Urinary bladder (tissue), 4 donors: ENCODE data around the gene ISY1. TPM values are rescaled to one million over a fixed set of nuclear protein-coding genes. Genes with fewer than 3 reads are reported as not detected.
"Not testable (repeated sequence)": the region's sequence is repeated elsewhere in the genome, so short reads cannot be mapped to it uniquely, and the experiment has no call there.

Experiments used
- DNase-seq: peaks from one replicate; pipeline ENCODE4 v3.0.0-alpha.2; 2015; ENCODE audit errors: extremely low spot score
- H3K27ac ChIP-seq: one replicate; pipeline ENCODE4 v1.5.1; 2013; ENCODE audit warnings: low read depth, mild to moderate bottlenecking, moderate library complexity
- H3K36me3 ChIP-seq: one replicate; pipeline ENCODE4 v1.6.1; 2013; ENCODE audit warnings: mild to moderate bottlenecking, moderate library complexity; ENCODE audit not compliant: insufficient read depth
- H3K4me1 ChIP-seq: one replicate; pipeline ENCODE4 v1.6.1; 2013; ENCODE audit warnings: mild to moderate bottlenecking, moderate library complexity; ENCODE audit not compliant: insufficient read depth
- H3K4me3 ChIP-seq: one replicate; pipeline ENCODE4 v1.5.1; 2013; ENCODE audit warnings: low read depth, low read length
- WGBS: extraction: QIAGEN DNeasy Blood & Tissue Kit; methylation state at CpG from one replicate; pipeline ENCODE4 v1.1.7; 2013; 5-methylcytosine and 5-hydroxymethylcytosine counted together
- polyA plus RNA-seq: library from polyadenylated mRNA; stranded (reverse); fragments of 200-250 nt; gene quantifications from one replicate; pipeline ENCODE4 v1.2.3, GENCODE V29; 2013
- total RNA-seq: library from RNA; depleted of rRNA; stranded (reverse); fragments of >200 nt; gene quantifications from one replicate; pipeline ENCODE4 v1.2.3, GENCODE V29; 2014
- donor health status: healthy with polysubstance abuse.
- donor health status: healthy.

Gene ISY1
- total and polyA plus RNA-seq, 2 donors = 30.1 to 34.8 TPM

- 94% methylated on average over 5 of the region's 5 CpGs for WGBS
- H3K4me3 ChIP-seq, H3K36me3 ChIP-seq, DNase-seq, H3K27ac ChIP-seq, H3K4me1 ChIP-seq: not testable (repeated sequence)
Measured at GRCh38 chr3:129141011-129141410, 19.9 kb downstream of the ISY1 start.

DNA sequence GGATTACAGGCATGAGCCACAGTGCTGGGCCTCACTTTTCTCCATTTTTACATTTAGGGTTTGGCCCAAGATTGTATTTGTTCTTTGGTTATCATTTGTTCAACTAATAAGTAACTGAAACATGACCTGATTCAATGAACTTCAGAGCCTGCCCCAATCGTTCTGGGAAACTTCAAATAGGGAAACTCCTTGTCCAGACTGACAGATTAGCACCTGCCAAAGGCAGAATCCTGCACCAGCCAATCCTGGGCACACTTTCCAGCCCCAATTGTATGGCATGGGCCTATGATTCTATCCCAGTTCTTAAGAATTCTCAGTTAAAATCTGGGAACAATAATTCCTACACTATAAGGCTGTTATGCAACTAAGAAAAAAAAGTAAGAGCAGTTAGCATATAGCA is 21.0 kb downstream of the ISY1 start:
- 71% methylated on average over 1 of the region's 1 CpG for WGBS
- Histone ChIP-seq H3K27ac (no peak overlapping the region), H3K4me1 (no peaks in the 10 kb centered on the region), H3K4me3 (no peak overlapping the region), H3K36me3 (peaks cover 7% of the 10 kb centered on the region)
- DNase-seq = no peak

- not testable (repeated sequence) for DNase-seq, H3K27ac ChIP-seq, H3K36me3 ChIP-seq, H3K4me3 ChIP-seq, H3K4me1 ChIP-seq
- WGBS = 96% methylated on average over 10 of the region's 10 CpGs
Measured at GRCh38 chr3:129136275-129136674, 24.6 kb downstream of the ISY1 start.

GRCh38 chr3:129132097-129132866 is 28.6 kb downstream of the ISY1 start:
- H3K4me3 ChIP-seq = no peak overlapping the region
- WGBS = 82% methylated on average over 5 of the region's 5 CpGs
- no peak for DNase-seq
- H3K27ac ChIP-seq = no peak overlapping the region
- peaks cover 3% of the 10 kb centered on the region for H3K36me3 ChIP-seq
- H3K4me1 ChIP-seq = no peaks in the 10 kb centered on the region

DNA sequence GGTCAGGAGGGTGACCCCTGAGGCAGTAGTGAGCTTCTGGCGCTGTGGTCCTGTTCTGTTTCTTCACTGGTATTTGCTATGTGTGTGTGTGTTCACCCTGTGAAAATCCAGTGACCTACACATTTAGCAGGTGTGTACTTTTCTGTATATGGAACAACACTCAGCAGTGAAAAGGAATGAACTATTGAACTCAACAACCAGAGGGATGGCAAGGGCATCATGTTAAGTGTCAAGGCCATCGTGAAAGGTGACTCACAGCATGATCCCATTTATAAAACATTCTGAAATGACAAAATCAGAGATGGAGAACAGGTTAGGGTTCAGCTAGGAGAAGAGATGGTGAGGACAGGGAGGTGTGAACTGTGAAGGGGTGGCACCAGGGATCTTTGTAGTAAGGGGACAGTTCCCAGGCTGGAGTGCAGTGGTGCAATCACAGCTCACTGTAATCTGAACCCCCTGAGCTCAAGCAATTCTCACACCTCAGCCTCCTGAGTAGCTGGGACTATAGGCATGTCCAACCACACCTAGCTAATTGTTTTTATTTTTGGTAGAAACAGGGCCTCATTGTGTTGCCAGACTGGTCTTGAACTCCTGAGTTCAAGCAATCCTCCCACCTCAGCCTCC is 29.3 kb downstream of the ISY1 start:
- H3K36me3 ChIP-seq = peaks cover 3% of the 10 kb centered on the region
- no peak for DNase-seq
- 88% methylated on average over 2 of the region's 2 CpGs for WGBS
- no peaks in the 10 kb centered on the region for H3K4me1 ChIP-seq
- no peak overlapping the region for H3K4me3 ChIP-seq
- no peak overlapping the region for H3K27ac ChIP-seq

GRCh38 chr3:129130291-129130813 is 30.5 kb downstream of the ISY1 start:
- DNase-seq = no peak
- no peaks in the 10 kb centered on the region for H3K4me1 ChIP-seq
- H3K27ac ChIP-seq = no peak overlapping the region
- H3K4me3 ChIP-seq = no peak overlapping the region
- WGBS = 91% methylated on average over 13 of the region's 13 CpGs
- H3K36me3 ChIP-seq = peaks cover 3% of the 10 kb centered on the region

- Histone ChIP-seq H3K4me3 (no peak overlapping the region), H3K27ac (no peak overlapping the region), H3K36me3 (peaks cover 2% of the 10 kb centered on the region), H3K4me1 (no peaks in the 10 kb centered on the region)
- DNase-seq = no peak
- 91% methylated on average over 16 of the region's 16 CpGs for WGBS
Measured at GRCh38 chr3:129128357-129129155, 32.3 kb downstream of the ISY1 start.

DNA sequence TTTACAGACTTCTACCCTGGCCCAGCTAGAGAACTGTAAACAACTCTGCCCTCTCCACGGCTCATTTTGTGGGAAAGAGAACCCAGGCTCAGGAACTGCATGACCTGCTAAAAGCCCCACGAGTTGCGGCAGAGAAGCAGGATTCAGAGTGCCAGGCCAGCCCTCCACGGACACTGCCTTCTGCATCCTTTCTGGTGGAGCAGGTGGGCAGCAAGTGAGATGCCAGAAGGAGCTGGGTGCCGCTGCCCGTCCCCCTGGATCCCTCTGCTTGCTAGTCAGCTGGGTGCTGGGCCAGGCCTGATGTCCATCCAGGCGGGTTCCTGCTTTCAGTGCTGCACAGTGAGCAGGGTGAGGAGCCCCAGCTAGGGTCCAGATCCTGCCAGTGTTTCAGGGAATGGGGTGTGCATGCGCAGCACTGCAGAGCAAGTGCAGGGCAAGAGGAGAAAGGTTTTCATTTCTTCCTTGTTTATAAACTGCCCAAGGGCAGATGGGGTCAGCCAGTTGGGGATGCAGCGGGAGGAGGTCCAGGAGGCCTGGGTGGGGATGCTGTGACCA is 34.1 kb downstream of the ISY1 start:
- Histone ChIP-seq H3K4me1 (no peaks in the 10 kb centered on the region), H3K36me3 (peaks cover 2% of the 10 kb centered on the region), H3K27ac (no peak overlapping the region), H3K4me3 (no peak overlapping the region)
- no peak for DNase-seq
- WGBS = 75% methylated on average over 9 of the region's 9 CpGs

DNA sequence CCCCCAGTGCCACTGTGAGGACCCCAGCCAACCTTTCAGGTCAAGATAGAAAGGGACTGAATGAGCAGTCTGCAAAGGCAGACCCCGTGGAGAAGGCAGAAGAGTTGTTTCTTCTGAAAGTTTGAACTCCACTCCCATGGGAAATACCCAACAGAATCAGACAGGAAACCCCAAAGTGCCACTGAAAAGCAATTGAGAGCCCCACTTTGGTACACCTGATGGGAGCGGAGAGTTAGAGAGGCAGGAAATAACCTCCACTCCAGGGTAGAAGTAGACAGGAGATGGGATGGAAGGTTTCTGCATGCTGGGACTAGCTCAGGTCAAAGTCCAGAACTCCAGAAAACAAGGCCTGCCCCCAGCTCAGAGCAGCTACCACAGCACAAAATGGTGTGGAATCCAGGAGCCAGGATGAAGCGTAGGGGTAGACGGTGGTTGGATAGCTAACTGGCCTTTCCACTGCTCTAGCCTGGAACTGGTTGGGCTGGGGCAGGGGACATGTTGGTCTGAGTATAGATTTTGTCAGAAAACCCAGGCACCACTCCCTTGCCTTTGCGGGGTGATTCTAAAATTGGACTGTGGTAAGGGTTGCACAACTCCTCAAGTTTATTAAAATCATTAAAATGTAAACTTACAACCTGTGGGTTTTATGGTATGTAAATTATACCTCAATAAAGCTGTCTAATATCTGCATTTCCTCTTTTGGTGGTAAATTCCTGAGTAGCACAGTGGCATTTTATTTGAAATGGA is 37.4 kb downstream of the ISY1 start:
- H3K4me3 ChIP-seq = no peak overlapping the region
- H3K36me3 ChIP-seq = no peaks in the 10 kb centered on the region
- H3K4me1 ChIP-seq = no peaks in the 10 kb centered on the region
- no peak overlapping the region for H3K27ac ChIP-seq
- WGBS = 58% methylated on average over 5 of the region's 5 CpGs
- DNase-seq = no peak

DNA sequence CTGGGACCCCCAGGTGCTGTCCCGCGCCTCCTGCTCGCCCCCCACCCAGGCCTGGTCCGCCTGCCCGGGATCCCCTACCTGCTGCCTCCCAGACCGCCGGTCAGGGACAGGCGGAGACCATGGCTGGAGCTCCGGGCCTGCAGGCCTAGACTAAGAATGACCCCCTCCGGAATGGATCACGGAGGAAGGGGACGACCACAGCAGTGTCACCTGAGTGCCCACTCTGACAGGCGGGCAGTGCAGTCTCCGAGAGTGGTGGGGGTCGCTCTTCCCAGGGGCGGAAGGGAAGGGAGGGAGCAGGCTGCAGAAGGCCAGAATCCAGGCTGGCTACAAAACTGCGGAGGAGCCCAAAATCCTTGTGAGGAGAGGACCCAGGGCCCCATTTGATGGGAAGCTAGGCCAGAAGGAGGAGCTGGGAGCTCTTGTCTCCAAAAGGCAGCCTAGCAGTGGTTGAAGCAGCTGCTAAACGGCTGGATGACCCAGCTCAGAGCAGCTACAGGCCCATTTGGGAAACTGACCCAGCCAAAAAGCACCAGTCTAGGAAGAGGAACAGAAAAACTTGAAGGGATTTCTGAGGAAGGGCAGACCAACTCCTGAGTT is 38.4 kb downstream of the ISY1 start:
- no peaks in the 10 kb centered on the region for H3K4me1 ChIP-seq
- DNase-seq = no peak
- WGBS = 36% methylated on average over 18 of the region's 18 CpGs
- peak overlapping the region; percentile 94 for H3K27ac ChIP-seq
- peak overlapping the region; percentile 68 for H3K4me3 ChIP-seq
- no peaks in the 10 kb centered on the region for H3K36me3 ChIP-seq

GRCh38 chr3:129121792-129122411 is 39.0 kb downstream of the ISY1 start, which contains the start of gene RAB43:
RAB43 (minus strand) TSS chr3:129121804; CDS start chr3:129121489, 315 bp downstream.
- Histone ChIP-seq H3K4me3 (peak within 1 kb of the TSS; percentile 68), H3K4me1 (no peaks in the 10 kb centered on the region), H3K36me3 (no peaks in the 10 kb centered on the region), H3K27ac (peak within 1 kb of the TSS; percentile 94)
- peak; percentile 76 for DNase-seq
- WGBS = 3% methylated on average over 59 of the region's 60 CpGs
